ENCODE measurements around the gene MROH9. TPM values are rescaled to one million over a fixed set of nuclear protein-coding genes. Genes with fewer than 3 reads are reported as not detected.

MROH9 gene
- total RNA-seq, 1 experiment from 2014 or later: not detected

DNA sequence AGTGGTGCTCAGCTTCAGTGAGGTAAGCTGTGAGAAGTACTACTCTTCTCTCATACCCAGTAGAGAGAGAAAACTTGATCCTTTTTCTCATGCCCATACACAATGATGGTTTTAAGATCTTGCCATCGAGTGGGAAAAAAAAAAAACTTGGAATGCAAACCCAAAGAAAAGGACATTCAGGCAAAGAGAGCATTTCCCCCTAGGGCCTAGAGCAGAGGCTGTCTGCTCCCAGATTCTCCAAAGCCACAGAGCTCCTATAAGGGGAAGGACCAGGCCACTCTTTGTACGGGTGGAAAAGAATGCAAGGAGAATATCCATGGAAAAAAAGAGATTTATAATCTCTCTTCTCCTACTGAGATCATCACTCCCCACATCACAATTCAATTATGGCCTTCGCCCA, 34.9 kb downstream of the MROH9 start:
- Mint-ChIP-seq H3K4me1 (no peaks in the 10 kb centered on the region), H3K27ac (peak overlapping the region in 1 of 3 experiments; percentile 20; a peak in 1 of 7 replicates), H3K4me3 (no peak overlapping the region), H3K36me3 (ENCODE audit: insufficient read depth in 1 of 3, low read depth in 3 of 3) (no peaks in the 10 kb centered on the region), H3K27me3 (ENCODE audit: low read depth) (no peaks in the 10 kb centered on the region), H3K9me3 (no peaks in the 10 kb centered on the region; a peak in 1 of 5 replicates)
- Histone ChIP-seq H4K91ac (ENCODE audit: insufficient read length, low read depth, low read length) (no peak overlapping the region), H3K56ac (ENCODE audit: insufficient read length, low read depth, low read length) (no peak overlapping the region), H3K9me3 (ENCODE audit: control insufficient read depth, low read depth, low read length) (no peaks in the 10 kb centered on the region), H3K23ac (ENCODE audit: insufficient read length, low read depth, low read length) (no peak overlapping the region), H3K9ac (ENCODE audit: extremely low read depth, insufficient read length, low read length) (no peak overlapping the region), H3K79me1 (ENCODE audit: insufficient read depth, low read depth, low read length, poor library complexity, severe bottlenecking) (no peaks in the 10 kb centered on the region), H3K27me3 (ENCODE audit: insufficient read depth, low read length) (no peaks in the 10 kb centered on the region), H2BK5ac (ENCODE audit: insufficient read length, low read length) (no peak overlapping the region), H3T11ph (ENCODE audit: low read length) (no peak overlapping the region), H3K4me2 (ENCODE audit: insufficient read depth, insufficient read length, low read length) (no peak overlapping the region), H4K8ac (replicated peaks; ENCODE audit: insufficient read length, low read depth, low read length) (no peak overlapping the region), H3K23me2 (ENCODE audit: insufficient read length, low read depth, low read length, poor library complexity, severe bottlenecking) (no peaks in the 10 kb centered on the region), H2BK12ac (ENCODE audit: insufficient read length, low read depth, low read length) (no peak overlapping the region), H3K4ac (ENCODE audit: low read depth, low read length) (no peak overlapping the region), H3K18ac (ENCODE audit: insufficient read length, low read depth, low read length) (no peak overlapping the region), H2BK120ac (ENCODE audit: low read depth, low read length, poor library complexity, severe bottlenecking) (no peak overlapping the region), H3K27ac (ENCODE audit: insufficient read length, low read depth, low read length) (no peak overlapping the region), H4K5ac (ENCODE audit: insufficient read length, low read depth, low read length) (no peak overlapping the region), H2BK15ac (ENCODE audit: low read depth, low read length) (no peak overlapping the region), H3K4me1 (ENCODE audit: insufficient read depth, low read length) (no peaks in the 10 kb centered on the region), H2AFZ (ENCODE audit: low read length) (no peak overlapping the region), H3K79me2 (ENCODE audit: insufficient read depth, low read length) (no peaks in the 10 kb centered on the region), H3K14ac (ENCODE audit: insufficient read depth, low read length) (no peak overlapping the region), H2BK20ac (ENCODE audit: low read depth, low read length, poor library complexity, severe bottlenecking) (no peak overlapping the region), H2AK5ac (ENCODE audit: insufficient read length, low read length) (no peak overlapping the region), H4K20me1 (ENCODE audit: control insufficient read depth, insufficient read depth, insufficient read length) (no peaks in the 10 kb centered on the region)
- TF ChIP-seq, protein P1, sequence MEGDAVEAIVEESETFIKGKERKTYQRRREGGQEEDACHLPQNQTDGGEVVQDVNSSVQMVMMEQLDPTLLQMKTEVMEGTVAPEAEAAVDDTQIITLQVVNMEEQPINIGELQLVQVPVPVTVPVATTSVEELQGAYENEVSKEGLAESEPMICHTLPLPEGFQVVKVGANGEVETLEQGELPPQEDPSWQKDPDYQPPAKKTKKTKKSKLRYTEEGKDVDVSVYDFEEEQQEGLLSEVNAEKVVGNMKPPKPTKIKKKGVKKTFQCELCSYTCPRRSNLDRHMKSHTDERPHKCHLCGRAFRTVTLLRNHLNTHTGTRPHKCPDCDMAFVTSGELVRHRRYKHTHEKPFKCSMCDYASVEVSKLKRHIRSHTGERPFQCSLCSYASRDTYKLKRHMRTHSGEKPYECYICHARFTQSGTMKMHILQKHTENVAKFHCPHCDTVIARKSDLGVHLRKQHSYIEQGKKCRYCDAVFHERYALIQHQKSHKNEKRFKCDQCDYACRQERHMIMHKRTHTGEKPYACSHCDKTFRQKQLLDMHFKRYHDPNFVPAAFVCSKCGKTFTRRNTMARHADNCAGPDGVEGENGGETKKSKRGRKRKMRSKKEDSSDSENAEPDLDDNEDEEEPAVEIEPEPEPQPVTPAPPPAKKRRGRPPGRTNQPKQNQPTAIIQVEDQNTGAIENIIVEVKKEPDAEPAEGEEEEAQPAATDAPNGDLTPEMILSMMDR (conservative IDR thresholded peaks at IDR 0.05): no peak
- WGBS (ENCODE audit: extremely low coverage, insufficient read length, low lambda C conversion rate): no CpG with 5 or more reads among the region's 3 CpGs
- no peak for DNase-seq
